T-cell (primary cell): Measurements from ENCODE around the gene ADGRE2. TPM values are rescaled to one million over a fixed set of nuclear protein-coding genes. Genes with fewer than 3 reads are reported as not detected.
"Not testable (repeated sequence)": the region's sequence is repeated elsewhere in the genome, so short reads cannot be mapped to it uniquely, and the experiment has no call there.

Source experiments
- ATAC-seq, 4 experiments: fragments of 200-7000 bp in 3 of 4; fragments of 150-1000 bp in 1 of 4; cut with Tn5 transposase; replicated peaks in 1 of 4; 1 replicate in 3 of 4; 2 replicates in 1 of 4; pipeline ENCODE4 v1.10.0; 2021; ENCODE audit warnings: moderate library complexity in 3 of 4, mild to moderate bottlenecking in 2 of 4, moderate number of reproducible peaks in 1 of 4
- CTCF ChIA-PET, 2 donors: fragments of 300-600 bp; sonication (Branson Sonifier 250); formaldehyde crosslinking; loops; one replicate each; lab custom pipeline; 2022; ENCODE audit warnings: antibody characterized with exemption in 2 of 2; lab: Charles Lee
- POLR2A ChIA-PET, 2 donors: fragments of 300-600 bp; sonication (Branson Sonifier 250); formaldehyde crosslinking; loops; one replicate each; lab custom pipeline; 2022; ENCODE audit warnings: antibody characterized with exemption in 2 of 2; lab: Charles Lee
- DNase-seq, 35 experiments: peaks; one replicate each; pipeline versions ENCODE4 v3.0.0 to v3.0.0-alpha.2; 2013 to 2023
- H3K27ac ChIP-seq: one replicate; pipeline ENCODE4 v1.5.1; 2013; ENCODE audit warnings: low read length
- H3K27me3 ChIP-seq, 2 experiments: replicated peaks in 1 of 2; 1 replicate in 1 of 2; 2 replicates in 1 of 2; pipeline versions ENCODE4 v1.6.1 to v1.7.0; 2013; ENCODE audit warnings: low read length in 1 of 2, mixed read lengths in 1 of 2; ENCODE audit not compliant: control insufficient read depth in 2 of 2, insufficient read depth in 2 of 2; ENCODE audit errors: extremely low read depth in 1 of 2
- H3K36me3 ChIP-seq, 2 donors: 1 replicate in 1 of 2; 2 replicates in 1 of 2; pipeline versions ENCODE4 v1.6.1 to v1.7.0; 2013; ENCODE audit warnings: low read length in 1 of 2; ENCODE audit not compliant: control insufficient read depth in 2 of 2, insufficient read depth in 1 of 2; ENCODE audit errors: extremely low read depth in 1 of 2
- H3K4me1 ChIP-seq, 2 experiments: 1 replicate in 1 of 2; 2 replicates in 1 of 2; pipeline versions ENCODE4 v1.6.1 to v1.7.0; 2013; ENCODE audit warnings: low read length in 2 of 2, mixed read lengths in 1 of 2; ENCODE audit not compliant: insufficient read depth in 2 of 2, control insufficient read depth in 1 of 2; ENCODE audit errors: extremely low read depth in 1 of 2
- H3K4me3 ChIP-seq, 2 donors: 1 replicate in 1 of 2; 2 replicates in 1 of 2; pipeline versions ENCODE4 v1.5.1 to v1.7.0; 2013; ENCODE audit warnings: mild to moderate bottlenecking in 2 of 2, low read length in 1 of 2, moderate library complexity in 1 of 2; ENCODE audit not compliant: control insufficient read depth in 1 of 2; ENCODE audit errors: extremely low read depth in 1 of 2
- H3K9me3 ChIP-seq: 2 replicates; pipeline ENCODE4 v1.7.0; 2013
- H3K27ac Mint-ChIP-seq, 2 donors: one replicate each; pipeline ENCODE4 v1.8.0; 2020 to 2021; ENCODE audit warnings: mild to moderate bottlenecking in 2 of 2, mixed read lengths in 2 of 2
- H3K27me3 Mint-ChIP-seq, 2 donors: one replicate each; pipeline ENCODE4 v1.8.0; 2021 to 2022; ENCODE audit warnings: mixed read lengths in 2 of 2
- H3K36me3 Mint-ChIP-seq: one replicate; pipeline ENCODE4 v1.8.0; 2021; ENCODE audit warnings: mixed read lengths
- H3K4me1 Mint-ChIP-seq, 3 donors: one replicate each; pipeline ENCODE4 v1.8.0; 2020 to 2022; ENCODE audit warnings: mixed read lengths in 3 of 3, mild to moderate bottlenecking in 1 of 3
- H3K4me3 Mint-ChIP-seq, 3 donors: one replicate each; pipeline ENCODE4 v1.8.0; 2020 to 2022; ENCODE audit warnings: mild to moderate bottlenecking in 3 of 3, mixed read lengths in 3 of 3, moderate library complexity in 3 of 3
- H3K9me3 Mint-ChIP-seq, 3 donors: one replicate each; pipeline ENCODE4 v1.8.0; 2020 to 2022; ENCODE audit warnings: mixed read lengths in 3 of 3
- WGBS: methylation state at CpG from one replicate; pipeline ENCODE4 v1.1.5; 2013; ENCODE audit warnings: missing lambda C conversion rate; ENCODE audit not compliant: insufficient coverage; 5-methylcytosine and 5-hydroxymethylcytosine counted together
- total RNA-seq, 35 experiments: library from RNA in 6 of 35; stranded (reverse) in 6 of 35; fragments of 120-200 nt in 1 of 35; gene quantifications; one replicate each; pipeline versions ENCODE4 v1.2.1 to v1.2.4 and lab custom pipeline; 2013 to 2026

ADGRE2 gene
- total RNA-seq, 5 donors from 2014 or later (not counting 1 experiment from before 2014, with no cell fraction given), result 0.62 to 5.4 (median 0.82) TPM

DNA sequence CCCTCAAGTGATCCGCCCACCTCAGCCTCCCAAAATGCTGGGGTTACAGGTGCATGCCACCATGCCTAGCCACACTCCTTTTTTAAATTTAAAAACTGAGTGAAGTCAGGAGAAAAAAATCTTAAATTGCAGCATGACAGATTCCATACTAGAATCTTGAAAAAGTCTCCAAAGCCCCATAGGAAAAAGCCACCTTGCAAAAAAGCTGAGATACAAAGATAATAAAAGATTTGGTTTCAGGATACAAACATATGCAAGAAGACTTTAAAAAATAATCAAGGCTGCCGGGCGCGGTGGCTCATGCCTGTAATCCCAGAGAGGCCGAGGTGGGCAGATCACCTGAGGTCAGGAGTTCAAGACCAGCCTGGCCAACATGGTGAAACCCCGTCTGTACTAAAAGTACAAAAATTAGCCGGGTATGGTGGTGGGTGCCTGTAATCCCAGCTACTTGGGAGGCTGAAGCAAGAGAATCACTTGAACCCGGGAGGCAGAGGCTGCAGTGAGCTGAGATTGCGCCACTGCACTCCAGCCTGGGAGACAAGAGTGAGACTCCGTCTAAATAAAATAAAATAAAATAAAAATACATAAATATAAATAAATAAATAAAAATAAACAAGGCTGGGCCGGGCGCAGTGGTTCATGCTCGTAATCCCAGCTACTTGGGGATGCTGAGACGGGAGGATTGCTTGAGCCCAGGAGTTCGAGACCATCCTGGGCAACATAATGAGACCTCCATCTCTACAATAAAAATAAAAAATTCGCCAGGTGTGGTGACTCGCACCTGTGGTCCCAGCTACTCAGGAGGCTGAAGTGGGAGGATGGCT is 3.6 kb upstream of the ADGRE2 start:
- H3K27ac ChIP-seq, H3K4me3 ChIP-seq, H3K4me3 Mint-ChIP-seq, H3K36me3 Mint-ChIP-seq, H3K9me3 Mint-ChIP-seq, DNase-seq, H3K36me3 ChIP-seq, H3K27ac Mint-ChIP-seq, H3K9me3 ChIP-seq, CTCF ChIA-PET, ATAC-seq: not testable (repeated sequence)
- H3K4me1 Mint-ChIP-seq, result peaks cover 16 to 21% (median 16%) of the 10 kb centered on the region in 3 donors
- POLR2A ChIA-PET, result interaction anchor here in 1 of 2 donors (0.7 kb wide), 1 partner anchor 97 kb away, joined by 6 read pairs; no protein-coding TSS in a partner anchor
- 93% methylated on average over 8 of the region's 17 CpGs for WGBS
- H3K27me3 Mint-ChIP-seq, result peaks cover 22 to 44% of the 10 kb centered on the region in 2 donors
- Histone ChIP-seq H3K4me1 (peaks cover 0 to 18% of the 10 kb centered on the region in 2 experiments), H3K27me3 (peaks cover 0 to 48% of the 10 kb centered on the region in 2 experiments)

- DNase-seq, H3K4me3 ChIP-seq, H3K36me3 ChIP-seq, ATAC-seq, H3K27ac ChIP-seq, H3K9me3 Mint-ChIP-seq, H3K9me3 ChIP-seq, H3K36me3 Mint-ChIP-seq, H3K27ac Mint-ChIP-seq, H3K4me3 Mint-ChIP-seq, CTCF ChIA-PET: not testable (repeated sequence)
- Mint-ChIP-seq H3K4me1 (peaks cover 16 to 21% (median 18%) of the 10 kb centered on the region in 3 donors), H3K27me3 (peaks cover 22 to 49% of the 10 kb centered on the region in 2 donors)
- WGBS, result 84% methylated on average over 3 of the region's 14 CpGs
- peaks cover 3 to 18% of the 10 kb centered on the region in 2 experiments for H3K4me1 ChIP-seq
- POLR2A ChIA-PET, result interaction anchor here in 1 of 2 donors (0.7 kb wide), 1 partner anchor 96 kb away, joined by 6 read pairs; no protein-coding TSS in a partner anchor
- H3K27me3 ChIP-seq, result peaks cover 0 to 49% of the 10 kb centered on the region in 2 experiments
Observed at GRCh38 chr19:14780622-14781225, 2.4 kb upstream of the ADGRE2 start.

- H3K4me3 Mint-ChIP-seq, result no peak overlapping the region
- peaks cover 17 to 48% of the 10 kb centered on the region in 2 donors for H3K27me3 Mint-ChIP-seq
- POLR2A ChIA-PET, result no interaction called here
Observed at GRCh38 chr19:14779151-14779550, 791 bp upstream of the ADGRE2 start.

DNA sequence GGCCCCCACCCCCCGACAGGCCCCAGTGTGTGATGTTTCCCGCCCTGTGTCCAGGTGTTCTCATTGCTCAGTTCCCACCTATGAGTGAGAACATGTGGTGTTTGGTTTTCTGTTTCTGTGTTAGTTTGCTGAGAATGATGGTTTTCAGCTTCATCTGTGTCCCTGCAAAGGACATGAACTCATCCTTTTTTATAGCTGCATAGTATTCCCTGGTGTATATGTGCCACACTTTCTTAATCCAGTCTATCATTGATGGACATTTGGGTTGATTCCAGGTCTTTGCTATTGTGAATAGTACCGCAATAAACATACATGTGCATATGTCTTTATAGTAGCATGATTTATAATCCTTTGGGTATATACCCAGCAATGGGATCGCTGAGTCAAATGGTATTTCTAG is 715 bp downstream of the ADGRE2 start:
- ATAC-seq, H3K27ac ChIP-seq, DNase-seq, H3K9me3 ChIP-seq, H3K27ac Mint-ChIP-seq, H3K9me3 Mint-ChIP-seq, POLR2A ChIA-PET, CTCF ChIA-PET, H3K4me3 Mint-ChIP-seq, H3K4me3 ChIP-seq, H3K36me3 Mint-ChIP-seq, H3K36me3 ChIP-seq: not testable (repeated sequence)
- 100% methylated on average over 1 of the region's 4 CpGs for WGBS
- peaks cover 23 to 54% of the 10 kb centered on the region in 2 donors for H3K27me3 Mint-ChIP-seq
- peaks cover 0 to 54% of the 10 kb centered on the region in 2 experiments for H3K27me3 ChIP-seq
- peaks cover 3 to 21% of the 10 kb centered on the region in 2 experiments for H3K4me1 ChIP-seq
- H3K4me1 Mint-ChIP-seq, result peaks cover 11 to 18% (median 17%) of the 10 kb centered on the region in 3 donors

More at GRCh38 chr19:14779151-14779550, 791 bp upstream of the ADGRE2 start:
- CTCF ChIA-PET, result no interaction called here
- Mint-ChIP-seq H3K4me1 (peaks cover 11 to 18% (median 17%) of the 10 kb centered on the region in 3 donors), H3K9me3 (no peaks in the 10 kb centered on the region), H3K36me3 (no peaks in the 10 kb centered on the region), H3K27ac (no peak overlapping the region)
- 50% methylated on average over 1 of the region's 5 CpGs for WGBS
- Histone ChIP-seq H3K9me3 (no peaks in the 10 kb centered on the region), H3K4me3 (no peak overlapping the region), H3K36me3 (no peaks in the 10 kb centered on the region), H3K27ac (no peak overlapping the region), H3K4me1 (peaks cover 3 to 21% of the 10 kb centered on the region in 2 experiments), H3K27me3 (peaks cover 0 to 50% of the 10 kb centered on the region in 2 experiments)
- no peak for DNase-seq
- no peak for ATAC-seq

DNA sequence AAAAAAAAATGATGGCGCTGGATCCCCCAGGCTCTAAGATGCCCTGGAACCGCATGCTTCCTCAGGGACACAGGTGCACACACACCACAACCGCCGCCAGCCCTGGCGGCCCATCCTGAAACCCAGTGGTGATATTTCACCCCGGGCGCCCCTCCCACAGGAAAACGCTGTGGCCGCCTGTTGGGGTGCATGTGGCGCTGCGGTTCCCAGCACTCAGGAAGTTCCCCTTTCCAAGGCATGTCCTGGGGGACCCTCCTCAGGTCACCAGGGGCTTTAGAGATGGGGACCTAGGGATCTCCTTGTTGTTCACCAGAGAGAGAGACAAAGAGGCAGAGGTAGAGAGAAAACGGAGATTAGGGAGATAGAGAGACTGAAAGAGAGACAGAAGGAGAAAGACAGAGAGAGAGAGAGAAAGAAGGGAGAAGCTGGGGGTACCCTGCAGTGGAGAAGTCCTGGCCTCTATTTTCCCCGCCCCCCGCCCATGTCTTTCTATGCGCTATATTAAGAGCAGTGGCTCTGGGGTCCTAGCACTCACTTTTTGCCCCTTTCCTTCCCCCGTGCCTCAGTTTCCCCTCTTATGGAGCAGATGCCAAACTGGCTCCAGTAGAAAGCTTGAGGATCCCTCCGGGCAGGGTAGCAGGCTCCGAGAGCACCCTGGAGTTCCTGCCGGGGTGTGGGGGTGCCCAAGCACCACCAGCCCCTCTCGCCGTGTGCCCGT is 2.3 kb downstream of the ADGRE2 start:
- no peak overlapping the region for H3K27ac ChIP-seq

More for the DNA sequence above, 2.3 kb downstream of the ADGRE2 start:
- CTCF ChIA-PET, result interaction anchor here (0.6 kb wide), 2 partner anchors 9 to 356 kb away, joined by 4 to 5 read pairs; no protein-coding TSS in a partner anchor
- Mint-ChIP-seq H3K36me3 (no peaks in the 10 kb centered on the region), H3K4me3 (peak overlapping the region; percentile 52 to 71 (median 55)), H3K27me3 (peaks cover 23 to 57% of the 10 kb centered on the region in 2 donors), H3K27ac (peak overlapping the region in 1 of 2 donors; percentile 3), H3K4me1 (peaks cover 11 to 18% (median 17%) of the 10 kb centered on the region in 3 donors), H3K9me3 (no peaks in the 10 kb centered on the region)
- POLR2A ChIA-PET, result no interaction called here
- DNase-seq (peak in 3 of 35 experiments; percentile 3 to 14 (median 9)), ATAC-seq (peak in 1 of 4 experiments; percentile 44)
- Histone ChIP-seq H3K27me3 (peaks cover 0 to 55% of the 10 kb centered on the region in 2 experiments), H3K4me1 (peaks cover 3 to 21% of the 10 kb centered on the region in 2 experiments), H3K36me3 (no peaks in the 10 kb centered on the region), H3K9me3 (no peaks in the 10 kb centered on the region), H3K4me3 (peak overlapping the region; percentile 36 to 77)
- 1% methylated on average over 16 of the region's 22 CpGs for WGBS
